Activated T-helper 1 cell treated with anti-CD3 and anti-CD28 coated beads, Interleukin-2, amount 50 U/mL, for 16 hours (primary cell): ENCODE measurements around the gene SLC30A1.

Source experiments
- DNase-seq, 2 donors: peaks; one replicate each; pipeline ENCODE4 v3.0.0-alpha.2; 2020; ENCODE audit warnings: low read depth in 1 of 2, low spot score in 1 of 2

The SLC30A1 gene

GRCh38 chr1:211609120-211610024 is 30.4 kb upstream of the SLC30A1 start:
- DNase-seq = no peak

- no peak for DNase-seq
These were observed 29.0 kb upstream of the SLC30A1 start for GRCh38 chr1:211607754-211608473.

- DNase-seq = no peak
These were observed 28.2 kb upstream of the SLC30A1 start for GRCh38 chr1:211606914-211607753.

GRCh38 chr1:211606332-211606913 is 27.5 kb upstream of the SLC30A1 start:
- no peak for DNase-seq

GRCh38 chr1:211605603-211606331 is 26.8 kb upstream of the SLC30A1 start:
- DNase-seq = no peak

- no peak for DNase-seq
These were observed 26.1 kb upstream of the SLC30A1 start for GRCh38 chr1:211605034-211605433.

- DNase-seq = no peak
These were observed 25.6 kb upstream of the SLC30A1 start for GRCh38 chr1:211604548-211604947.

GRCh38 chr1:211603713-211604112 is 24.8 kb upstream of the SLC30A1 start:
- no peak for DNase-seq

GRCh38 chr1:211603191-211603701 is 24.3 kb upstream of the SLC30A1 start:
- no peak for DNase-seq

- DNase-seq = no peak
These were observed 23.2 kb upstream of the SLC30A1 start for GRCh38 chr1:211601982-211602670.

GRCh38 chr1:211601159-211601558 is 22.2 kb upstream of the SLC30A1 start:
- no peak for DNase-seq

GRCh38 chr1:211599250-211599649 is 20.3 kb upstream of the SLC30A1 start:
- no peak for DNase-seq

GRCh38 chr1:211598514-211598913 is 19.6 kb upstream of the SLC30A1 start:
- no peak for DNase-seq

- DNase-seq = no peak
These were observed 17.6 kb upstream of the SLC30A1 start for GRCh38 chr1:211596418-211597181.

- DNase-seq = no peak
These were observed 16.5 kb upstream of the SLC30A1 start for GRCh38 chr1:211595419-211595818.

- DNase-seq = no peak
These were observed 13.1 kb upstream of the SLC30A1 start for GRCh38 chr1:211591980-211592493.

- DNase-seq = no peak
These were observed 11.1 kb upstream of the SLC30A1 start for GRCh38 chr1:211589782-211590721.
